Testis (tissue), 3 donors: Measurements from ENCODE around the gene PZP. TPM values are rescaled to one million over a fixed set of nuclear protein-coding genes. Genes with fewer than 3 reads are reported as not detected.
A peak's percentile ranks its signal among the peaks of the same experiment; 100 is the strongest.

Source experiments
- DNase-seq: peaks from one replicate; pipeline ENCODE4 v3.0.0-alpha.2; 2019
- H3K27ac ChIP-seq, 2 donors: fragments of 200-600 bp; sonication (generic); one replicate each; pipeline ENCODE4 v1.5.1; 2019
- H3K27me3 ChIP-seq: fragments of 200-600 bp; sonication (generic); one replicate; pipeline ENCODE4 v1.5.1; 2019
- H3K36me3 ChIP-seq: fragments of 200-600 bp; sonication (generic); one replicate; pipeline ENCODE4 v1.5.1; 2017; ENCODE audit warnings: low read depth; ENCODE audit errors: missing control alignments
- H3K4me1 ChIP-seq: fragments of 200-600 bp; sonication (generic); one replicate; pipeline ENCODE4 v1.5.1; 2019
- H3K4me3 ChIP-seq, 2 donors: fragments of 200-600 bp; sonication (generic); one replicate each; pipeline ENCODE4 v1.5.1; 2017 to 2019
- H3K9me3 ChIP-seq: fragments of 200-600 bp; sonication (generic); one replicate; pipeline ENCODE4 v1.5.1; 2017
- POLR2A ChIP-seq: fragments of 450-650 bp; IDR thresholded peaks from one replicate; pipeline ENCODE4 v1.6.1; 2017; ENCODE audit warnings: antibody characterized with exemption, mild to moderate bottlenecking, moderate library complexity
- WGBS, 2 donors: methylation state at CpG; one replicate each; pipeline ENCODE4 v1.1.5; 2018; 5-methylcytosine and 5-hydroxymethylcytosine counted together
- intact Hi-C: fragments of 100-400 bp; cut with DNase I; formaldehyde crosslinking; loops from one replicate; pipeline ENCODE4 v1.15.1; 2023; ENCODE audit warnings: low total_unique reads
- polyA plus RNA-seq: library from polyadenylated mRNA; stranded (reverse); fragments of 350-450 nt; fragmentation: Illumina TruSeq; extraction: RNeasy Lipid Tissue Mini Kit (QIAGEN cat#74804); gene quantifications from one replicate; pipeline ENCODE4 v1.2.3, GENCODE V29; 2014; ENCODE audit warnings: low read depth, low replicate concordance; ENCODE audit not compliant: insufficient read depth
- total RNA-seq, 2 donors: library from RNA; depleted of rRNA; stranded (reverse); fragments of >200 nt; gene quantifications; one replicate each; pipeline ENCODE4 v1.2.3, GENCODE V29; 2016
- TF ChIP-seq, protein P1 (sequence below), 3 experiments: fragments of 450-650 bp in 2 of 3; fragments of 200-600 bp in 1 of 3; sonication (generic) in 1 of 3; IDR thresholded peaks; one replicate each; pipeline ENCODE4 v1.5.1; 2016 to 2019; ENCODE audit warnings: antibody characterized with exemption in 3 of 3, mild to moderate bottlenecking in 2 of 3, moderate library complexity in 1 of 3

Gene PZP
- total and polyA plus RNA-seq, 3 donors from 2014 or later, result 4.6 to 10.7 (median 6.5) TPM

DNA sequence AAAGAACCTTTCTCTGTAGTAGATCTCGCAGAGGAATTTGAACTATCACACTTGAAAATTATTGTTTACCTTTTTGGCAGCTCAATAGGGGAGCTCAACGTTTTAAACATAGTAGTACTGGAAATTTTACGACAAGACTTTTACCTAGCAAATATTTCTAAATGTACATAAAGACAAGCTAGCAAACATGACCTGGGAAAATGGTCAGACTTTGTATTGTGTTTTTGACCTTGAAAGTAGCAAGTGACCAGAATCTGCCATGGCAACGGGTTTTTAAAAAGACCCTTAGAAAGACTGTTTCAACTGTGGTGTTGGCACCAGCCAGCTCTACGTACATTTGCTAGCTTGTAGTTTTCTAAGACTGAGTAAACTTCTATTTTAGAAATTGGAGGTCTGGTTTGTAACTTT, 72.3 kb downstream of the PZP start:
- H3K36me3 ChIP-seq, result no peaks in the 10 kb centered on the region
- WGBS, 2 donors, result 50 to 56% methylated on average over 5 of the region's 5 CpGs
- no peaks in the 10 kb centered on the region for H3K9me3 ChIP-seq
- no peaks in the 10 kb centered on the region for H3K4me1 ChIP-seq
- intact Hi-C loops, result no loop called here
- DNase-seq, result peak; percentile 71
- no peak overlapping the region for H3K27ac ChIP-seq
- no peaks in the 10 kb centered on the region for H3K27me3 ChIP-seq
- no peak overlapping the region for H3K4me3 ChIP-seq
- TF ChIP-seq, protein P1, sequence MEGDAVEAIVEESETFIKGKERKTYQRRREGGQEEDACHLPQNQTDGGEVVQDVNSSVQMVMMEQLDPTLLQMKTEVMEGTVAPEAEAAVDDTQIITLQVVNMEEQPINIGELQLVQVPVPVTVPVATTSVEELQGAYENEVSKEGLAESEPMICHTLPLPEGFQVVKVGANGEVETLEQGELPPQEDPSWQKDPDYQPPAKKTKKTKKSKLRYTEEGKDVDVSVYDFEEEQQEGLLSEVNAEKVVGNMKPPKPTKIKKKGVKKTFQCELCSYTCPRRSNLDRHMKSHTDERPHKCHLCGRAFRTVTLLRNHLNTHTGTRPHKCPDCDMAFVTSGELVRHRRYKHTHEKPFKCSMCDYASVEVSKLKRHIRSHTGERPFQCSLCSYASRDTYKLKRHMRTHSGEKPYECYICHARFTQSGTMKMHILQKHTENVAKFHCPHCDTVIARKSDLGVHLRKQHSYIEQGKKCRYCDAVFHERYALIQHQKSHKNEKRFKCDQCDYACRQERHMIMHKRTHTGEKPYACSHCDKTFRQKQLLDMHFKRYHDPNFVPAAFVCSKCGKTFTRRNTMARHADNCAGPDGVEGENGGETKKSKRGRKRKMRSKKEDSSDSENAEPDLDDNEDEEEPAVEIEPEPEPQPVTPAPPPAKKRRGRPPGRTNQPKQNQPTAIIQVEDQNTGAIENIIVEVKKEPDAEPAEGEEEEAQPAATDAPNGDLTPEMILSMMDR (IDR thresholded peaks at IDR 0.05), result no peak
- no peak for TF ChIP-seq POLR2A

GRCh38 chr12:9134981-9135628, 73.1 kb downstream of the PZP start:
- WGBS, 2 donors, result 70 to 76% methylated on average over 16 of the region's 16 CpGs
- Histone ChIP-seq H3K4me3 (no peak overlapping the region), H3K4me1 (no peaks in the 10 kb centered on the region), H3K9me3 (no peaks in the 10 kb centered on the region), H3K27me3 (no peaks in the 10 kb centered on the region), H3K27ac (no peak overlapping the region), H3K36me3 (no peaks in the 10 kb centered on the region)
- DNase-seq, result peak; percentile 24
- TF ChIP-seq, protein P1 (IDR thresholded peaks at IDR 0.05), result peak in 1 of 3 experiments; percentile 17
- no peak for TF ChIP-seq POLR2A
- intact Hi-C loops, result no loop called here

DNA sequence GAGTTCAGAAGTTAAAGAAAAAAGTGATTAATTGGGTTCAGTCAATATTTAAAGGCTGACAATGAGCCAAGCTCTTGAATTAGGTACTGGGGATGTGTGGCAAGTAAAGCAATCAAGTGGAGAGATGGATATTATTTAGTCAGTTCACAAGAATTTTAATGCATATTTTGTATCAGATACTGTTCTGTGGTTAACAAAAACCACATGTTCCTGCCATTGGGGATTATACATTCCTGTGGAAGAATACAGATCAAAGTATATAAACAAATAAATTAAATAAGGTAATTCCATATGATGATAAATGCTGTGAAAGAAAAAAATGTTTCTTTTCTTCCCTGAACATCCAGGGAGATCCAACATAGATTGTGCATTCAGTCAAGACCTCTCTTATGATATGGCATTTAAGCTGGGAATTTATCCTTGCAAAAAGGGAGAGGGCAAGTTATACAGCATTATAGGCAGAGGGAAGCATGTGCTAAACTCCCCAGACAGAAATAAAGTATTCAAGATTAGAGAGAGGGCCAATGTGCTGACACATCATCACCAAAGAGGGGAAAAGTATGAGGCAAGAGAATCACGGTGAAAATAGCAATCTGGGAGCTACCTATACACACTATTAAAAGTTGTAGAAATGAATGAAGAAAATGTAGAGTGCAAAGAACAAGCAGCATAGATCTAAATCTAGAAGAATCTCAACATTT, 74.8 kb downstream of the PZP start:
- DNase-seq, result no peak
- intact Hi-C loops, result no loop called here
- no peaks in the 10 kb centered on the region for H3K36me3 ChIP-seq
- no peak overlapping the region for H3K27ac ChIP-seq
- H3K9me3 ChIP-seq, result no peaks in the 10 kb centered on the region
- H3K27me3 ChIP-seq, result no peaks in the 10 kb centered on the region
- 73 to 79% methylated on average over 1 of the region's 1 CpG for WGBS, 2 donors
- no peak for TF ChIP-seq POLR2A
- TF ChIP-seq, protein P1 (IDR thresholded peaks at IDR 0.05), result no peak
- no peaks in the 10 kb centered on the region for H3K4me1 ChIP-seq
- no peak overlapping the region for H3K4me3 ChIP-seq

DNA sequence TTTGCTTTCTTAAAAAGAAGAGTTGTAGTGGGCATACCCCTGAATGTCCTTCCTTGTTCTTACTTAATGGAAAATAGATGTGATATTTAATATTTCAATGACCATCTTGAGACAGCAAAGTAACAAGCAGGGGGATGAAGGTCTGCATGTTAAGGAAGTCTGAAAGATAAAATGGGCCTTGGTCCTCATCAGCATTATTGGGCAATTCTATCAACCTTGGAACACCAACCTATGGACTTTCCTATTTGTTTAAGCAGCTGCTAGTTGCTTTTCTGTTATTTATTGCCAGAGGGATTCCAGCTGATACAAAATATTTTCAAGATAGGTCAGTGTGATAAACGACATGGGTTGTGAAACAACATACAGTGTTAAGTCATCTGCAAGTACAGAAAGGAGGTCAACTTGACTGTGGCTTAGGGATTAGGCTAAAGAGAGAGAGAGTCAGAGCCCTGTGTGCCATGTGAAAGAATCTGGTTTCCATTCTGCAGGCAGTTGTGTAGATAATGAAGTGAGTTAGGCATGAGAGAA, 76.1 kb downstream of the PZP start:
- intact Hi-C loops, result no loop called here
- no peak overlapping the region for H3K27ac ChIP-seq
- no peaks in the 10 kb centered on the region for H3K27me3 ChIP-seq
- no peak for DNase-seq
- TF ChIP-seq, protein P1 (IDR thresholded peaks at IDR 0.05), result no peak
- no peak for TF ChIP-seq POLR2A
- H3K4me3 ChIP-seq, result no peak overlapping the region
- no peaks in the 10 kb centered on the region for H3K9me3 ChIP-seq
- H3K36me3 ChIP-seq, result no peaks in the 10 kb centered on the region
- 46 to 67% methylated on average over 1 of the region's 1 CpG for WGBS, 2 donors
- H3K4me1 ChIP-seq, result no peaks in the 10 kb centered on the region
